ENCODE measurements around the gene SDK2. TPM values are rescaled to one million over a fixed set of nuclear protein-coding genes. Genes with fewer than 3 reads are reported as not detected.

SDK2 gene
- total and polyA plus RNA-seq, 2 of the 8 experiments (the other 6 are each of a cell fraction or from before 2014, with no cell fraction given) = 3.9 to 4.1 TPM

DNA sequence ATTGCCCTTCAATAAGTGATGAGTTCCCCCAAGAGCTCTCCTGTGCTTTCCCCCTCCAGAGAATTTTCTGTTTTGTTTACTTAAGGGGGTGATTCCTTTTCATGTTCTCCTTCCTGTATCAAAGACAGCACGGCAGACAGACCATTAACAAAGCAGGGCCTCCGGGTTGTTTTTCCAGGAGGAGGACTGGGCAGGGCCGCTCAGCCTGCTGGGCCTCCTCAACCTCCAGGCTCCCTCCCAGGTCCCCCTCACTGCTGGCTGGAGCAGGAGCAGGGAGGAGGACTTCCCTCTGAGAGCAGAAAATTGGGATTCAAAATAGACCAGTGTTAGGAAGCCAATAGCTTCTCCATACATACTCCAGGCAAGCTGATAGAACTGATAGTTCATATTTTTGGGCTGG is 20.4 kb downstream of the SDK2 start (continued):
- TF ChIP-seq NANOG (IDR thresholded peaks at IDR 0.05; ENCODE audit: insufficient read depth, low read depth, low read length, poor library complexity, severe bottlenecking) (no peak), CHD1 (IDR thresholded peaks at IDR 0.05; ENCODE audit: low read depth, low read length) (no peak), RAD21 (IDR thresholded peaks at IDR 0.05 in 1 of 2, conservative IDR thresholded peaks at IDR 0.05 in 1 of 2; ENCODE audit: low read depth in 2 of 2, low read length in 2 of 2) (no peak), POU5F1 (IDR thresholded peaks at IDR 0.05; ENCODE audit: low read depth, low read length) (no peak), JUND (IDR thresholded peaks at IDR 0.05; ENCODE audit: low read length) (no peak)
